NOMO-1 treated with DMSO at 0.1 percent for 48 hours (cell line): ENCODE data around the gene ECPAS.
"Not testable (repeated sequence)": the region's sequence is repeated elsewhere in the genome, so short reads cannot be mapped to it uniquely, and the experiment has no call there.

ENCODE experiments used
- DNase-seq: peaks from one replicate; lab custom pipeline; 2025; ENCODE audit not compliant: unreplicated experiment; lab: John Stamatoyannopoulos, UW

ECPAS gene

DNA sequence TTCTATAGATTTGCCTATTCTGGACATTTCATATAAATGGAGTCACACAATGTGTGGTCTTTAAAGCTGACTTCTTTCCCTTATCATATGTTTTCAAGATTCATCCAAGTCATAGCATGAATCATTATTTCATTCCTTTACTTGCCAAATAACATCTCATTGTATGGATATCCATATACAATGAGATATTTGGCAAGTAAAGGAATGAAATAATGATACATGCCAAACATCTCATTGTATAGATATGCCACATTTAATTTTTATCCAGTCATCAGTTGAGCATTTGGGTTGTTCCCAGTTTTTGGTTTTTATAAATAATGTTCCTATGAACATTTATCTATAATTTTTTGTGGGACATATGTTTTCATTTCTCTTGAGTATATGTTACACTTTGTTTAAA, 133.6 kb downstream of the ECPAS start:
- no peak for DNase-seq

DNA sequence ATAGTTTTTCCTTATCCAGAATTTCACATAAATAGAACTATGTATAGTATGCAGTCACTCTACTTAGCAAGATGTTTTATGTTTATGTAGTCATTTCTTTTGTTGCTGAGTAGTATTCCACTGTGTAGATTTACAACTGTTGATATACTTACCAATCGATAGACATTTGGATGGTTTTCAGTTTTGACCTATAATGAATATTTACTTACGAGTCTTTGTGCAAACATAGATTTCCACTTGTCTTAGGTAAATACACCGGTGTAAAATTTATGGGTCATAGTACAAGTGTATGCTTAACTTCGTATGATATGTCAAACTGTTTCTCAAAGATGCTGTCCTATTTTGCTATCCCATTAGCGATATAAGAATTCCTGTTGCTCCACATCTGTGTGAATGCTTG, 134.4 kb downstream of the ECPAS start:
- no peak for DNase-seq

DNA sequence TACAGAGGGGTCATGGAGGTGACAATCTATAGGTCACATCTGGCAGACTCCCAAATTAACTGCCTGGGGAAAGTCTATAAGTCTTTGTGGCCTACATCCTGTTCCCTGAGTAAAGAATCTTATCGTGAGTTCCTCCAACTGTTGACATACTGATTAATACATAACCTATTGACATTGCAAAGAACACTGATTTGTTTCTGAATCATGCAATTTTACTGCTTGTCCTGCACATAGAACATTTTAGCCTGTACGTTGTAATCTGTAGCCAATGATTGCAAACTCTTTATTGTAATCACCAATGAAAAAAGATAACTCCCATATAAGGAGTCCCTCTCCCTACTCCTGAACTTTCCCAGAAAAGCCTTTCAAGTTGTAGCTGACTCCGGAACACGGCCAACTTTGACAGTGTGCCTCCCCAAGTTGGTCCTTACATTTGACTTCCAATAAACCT, 135.3 kb downstream of the ECPAS start:
- no peak for DNase-seq

DNA sequence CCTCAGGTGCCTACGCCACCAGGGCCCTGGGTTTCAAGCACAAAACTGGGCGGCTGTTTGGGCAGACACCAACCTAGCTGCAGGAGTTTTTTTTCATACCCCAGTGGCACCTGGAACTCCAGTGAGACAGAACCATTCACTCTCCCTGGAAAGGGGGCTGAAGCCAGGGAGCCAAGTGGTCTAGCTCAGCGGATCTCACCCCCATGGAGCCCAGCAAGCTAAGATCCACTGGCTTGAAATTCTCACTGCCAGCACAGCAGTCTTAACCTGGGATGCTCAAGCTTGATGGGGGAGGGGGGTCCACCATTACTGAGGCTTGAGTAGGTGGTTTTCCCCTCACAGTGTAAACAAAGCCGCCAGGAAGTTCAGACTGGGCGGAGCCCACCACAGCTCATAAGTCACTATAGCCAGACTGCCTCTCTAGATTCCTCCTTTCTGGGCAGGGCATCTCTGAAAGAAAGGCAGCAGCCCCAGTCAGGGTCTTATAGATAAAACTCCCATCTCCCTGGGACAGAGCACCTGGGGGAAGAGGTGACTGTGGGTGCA, 149.8 kb downstream of the ECPAS start:
- not testable (repeated sequence) for DNase-seq

DNA sequence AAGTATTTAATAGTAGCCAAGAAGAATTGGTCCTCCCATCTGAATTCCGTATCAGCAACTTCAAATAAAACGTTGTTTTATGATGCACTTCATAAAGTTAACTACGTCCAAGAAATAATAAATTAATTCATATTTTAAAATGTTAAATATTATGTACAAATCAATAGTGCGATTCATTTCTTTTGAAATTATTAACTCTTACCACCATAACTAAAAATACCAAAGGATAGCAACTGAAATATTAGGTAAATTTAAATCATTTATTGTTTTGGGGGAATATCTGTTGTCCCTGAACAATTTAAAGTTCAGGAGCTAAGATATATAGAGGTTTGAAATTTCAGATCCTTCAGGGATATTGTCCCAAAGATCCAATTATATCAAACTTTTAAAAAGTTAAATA, 154.1 kb downstream of the ECPAS start, which contains the start of gene OR2K2:
Gene OR2K2 (minus strand): TSS at position 101 of the 400 bp plus-strand sequence. CDS start 1,791 bp downstream, outside the sequence.
- no peak for DNase-seq

DNA sequence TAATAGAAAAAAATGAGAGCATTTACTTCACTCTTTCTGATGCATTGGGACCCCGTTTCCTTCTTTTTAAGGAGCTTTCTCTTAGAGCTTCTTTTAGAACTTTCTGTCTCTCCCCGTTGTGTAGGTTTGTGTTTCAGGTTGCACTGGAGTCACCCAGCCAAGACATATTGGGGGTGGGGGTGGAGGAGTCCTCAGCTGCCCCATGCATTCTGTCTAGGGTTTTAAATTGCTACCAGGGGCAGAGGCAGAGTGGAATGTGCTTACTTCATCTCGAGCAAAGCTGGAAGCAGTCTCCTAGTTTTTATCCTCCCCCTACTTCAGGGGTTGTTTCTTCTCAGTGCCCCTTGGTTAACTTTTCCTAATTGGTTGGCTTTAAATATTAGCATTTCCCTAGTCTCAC, 163.6 kb downstream of the ECPAS start:
- DNase-seq, result no peak

DNA sequence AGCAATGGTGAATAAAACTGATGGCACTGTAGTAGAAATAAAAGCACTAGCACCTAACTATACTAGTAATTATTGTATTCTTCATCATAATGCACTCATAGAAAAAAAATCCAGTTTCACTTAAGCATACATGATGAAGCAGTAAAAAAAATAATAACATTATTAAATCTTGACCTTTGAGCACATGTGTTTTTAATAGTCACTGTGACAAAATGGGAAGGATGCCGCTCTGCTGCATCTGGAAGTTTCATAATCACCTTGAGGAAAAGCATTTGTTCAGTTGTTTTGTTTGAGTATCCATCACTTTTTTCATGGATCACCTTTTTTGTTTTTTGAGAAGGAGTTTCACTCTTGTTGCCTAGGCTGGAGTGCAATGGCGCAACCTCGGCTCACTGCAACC, 167.4 kb downstream of the ECPAS start:
- no peak for DNase-seq
